Stimulated activated CD4-positive, alpha-beta T cell treated with anti-CD3 and anti-CD28 coated beads, Interleukin-1b, Interleukin-23, amount 100 ng/mL, for 48 hours (primary cell): ENCODE data around the gene ENDOU.
A peak's percentile ranks its signal among the peaks of the same experiment; 100 is the strongest.

Experiments used
- DNase-seq: peaks from one replicate; pipeline ENCODE4 v3.0.0-alpha.2; 2020

Gene ENDOU

GRCh38 chr12:47755655-47756562 is 30.6 kb upstream of the ENDOU start:
- no peak for DNase-seq

- DNase-seq: no peak
Measured at GRCh38 chr12:47754881-47755280, 29.6 kb upstream of the ENDOU start.

- DNase-seq: no peak
Measured at GRCh38 chr12:47754126-47754525, 28.8 kb upstream of the ENDOU start.

- DNase-seq: no peak
Measured at GRCh38 chr12:47753021-47754001, 28.0 kb upstream of the ENDOU start.

GRCh38 chr12:47752552-47752951 is 27.3 kb upstream of the ENDOU start:
- no peak for DNase-seq

GRCh38 chr12:47752121-47752520 is 26.8 kb upstream of the ENDOU start:
- DNase-seq: no peak

- DNase-seq: no peak
Measured at GRCh38 chr12:47751561-47751960, 26.3 kb upstream of the ENDOU start.

- no peak for DNase-seq
Measured at GRCh38 chr12:47750916-47751470, 25.7 kb upstream of the ENDOU start.

GRCh38 chr12:47750229-47750798 is 25.0 kb upstream of the ENDOU start:
- DNase-seq: no peak

- no peak for DNase-seq
Measured at GRCh38 chr12:47748899-47749298, 23.6 kb upstream of the ENDOU start.

GRCh38 chr12:47748507-47748828 is 23.2 kb upstream of the ENDOU start:
- DNase-seq: no peak

- DNase-seq: no peak
Measured at GRCh38 chr12:47747596-47748506, 22.6 kb upstream of the ENDOU start.

GRCh38 chr12:47747126-47747525 is 21.8 kb upstream of the ENDOU start:
- DNase-seq: no peak

- no peak for DNase-seq
Measured at GRCh38 chr12:47746523-47746922, 21.2 kb upstream of the ENDOU start.

- no peak for DNase-seq
Measured at GRCh38 chr12:47746073-47746472, 20.8 kb upstream of the ENDOU start.

- no peak for DNase-seq
Measured at GRCh38 chr12:47745485-47746041, 20.3 kb upstream of the ENDOU start.

GRCh38 chr12:47744778-47745436 is 19.6 kb upstream of the ENDOU start:
- DNase-seq: no peak

- peak; percentile 52 for DNase-seq
Measured at GRCh38 chr12:47744005-47744651, 18.8 kb upstream of the ENDOU start.

GRCh38 chr12:47743311-47743860 is 18.1 kb upstream of the ENDOU start:
- DNase-seq: no peak

GRCh38 chr12:47742253-47742825 is 17.0 kb upstream of the ENDOU start:
- peak; percentile 72 for DNase-seq
